ENCODE measurements around the gene MATN1.

MATN1 gene

GRCh38 chr1:30702823-30703222, 20.6 kb downstream of the MATN1 start:
- no peak overlapping the region for H3K4me3 ChIP-seq (ENCODE audit: low read depth, low read length)
- no peaks in the 10 kb centered on the region for H3K36me3 ChIP-seq
- no peak for DNase-seq
- H3K27ac ChIP-seq, result no peak overlapping the region
- no peaks in the 10 kb centered on the region for H3K27me3 ChIP-seq (ENCODE audit: insufficient read depth, low read depth, severe bottlenecking)
- no peaks in the 10 kb centered on the region for H3K9me3 ChIP-seq (ENCODE audit: severe bottlenecking)
- TF ChIP-seq CTCF (IDR thresholded peaks at IDR 0.05; ENCODE audit: low read depth, low read length), result no peak

GRCh38 chr1:30701258-30701633, 22.1 kb downstream of the MATN1 start:
- Histone ChIP-seq H3K27me3 (ENCODE audit: insufficient read depth, low read depth, severe bottlenecking) (no peaks in the 10 kb centered on the region), H3K4me3 (ENCODE audit: low read depth, low read length) (no peak overlapping the region), H3K27ac (no peak overlapping the region), H3K9me3 (ENCODE audit: severe bottlenecking) (no peaks in the 10 kb centered on the region), H3K36me3 (no peaks in the 10 kb centered on the region)
- DNase-seq, result no peak
- TF ChIP-seq CTCF (IDR thresholded peaks at IDR 0.05; ENCODE audit: low read depth, low read length), result no peak

GRCh38 chr1:30700528-30701257, 22.7 kb downstream of the MATN1 start:
- no peak overlapping the region for H3K27ac ChIP-seq
- DNase-seq, result no peak
- no peaks in the 10 kb centered on the region for H3K36me3 ChIP-seq
- no peak overlapping the region for H3K4me3 ChIP-seq (ENCODE audit: low read depth, low read length)
- H3K27me3 ChIP-seq (ENCODE audit: insufficient read depth, low read depth, severe bottlenecking), result no peaks in the 10 kb centered on the region
- no peaks in the 10 kb centered on the region for H3K9me3 ChIP-seq (ENCODE audit: severe bottlenecking)
- TF ChIP-seq CTCF (IDR thresholded peaks at IDR 0.05; ENCODE audit: low read depth, low read length), result no peak

GRCh38 chr1:30699762-30700161, 23.6 kb downstream of the MATN1 start:
- Histone ChIP-seq H3K27me3 (ENCODE audit: insufficient read depth, low read depth, severe bottlenecking) (no peaks in the 10 kb centered on the region), H3K4me3 (ENCODE audit: low read depth, low read length) (no peak overlapping the region), H3K36me3 (no peaks in the 10 kb centered on the region), H3K9me3 (ENCODE audit: severe bottlenecking) (no peaks in the 10 kb centered on the region), H3K27ac (no peak overlapping the region)
- no peak for TF ChIP-seq CTCF (IDR thresholded peaks at IDR 0.05; ENCODE audit: low read depth, low read length)
- no peak for DNase-seq

- TF ChIP-seq CTCF (IDR thresholded peaks at IDR 0.05; ENCODE audit: low read depth, low read length), result 0 out of 2 replicates have a peak, but pooled peaks have one; percentile 0
- H3K36me3 ChIP-seq, result no peaks in the 10 kb centered on the region
- H3K4me3 ChIP-seq (ENCODE audit: low read depth, low read length), result no peak overlapping the region
- no peak overlapping the region for H3K27ac ChIP-seq
- no peaks in the 10 kb centered on the region for H3K9me3 ChIP-seq (ENCODE audit: severe bottlenecking)
- no peaks in the 10 kb centered on the region for H3K27me3 ChIP-seq (ENCODE audit: insufficient read depth, low read depth, severe bottlenecking)
- no peak for DNase-seq
Observed at GRCh38 chr1:30698401-30698981, 24.9 kb downstream of the MATN1 start.

Measured in WERI-Rb-1 (cell line).